GM12878 (cell line): ENCODE measurements around the gene PNMT. TPM values are rescaled to one million over a fixed set of nuclear protein-coding genes. Genes with fewer than 3 reads are reported as not detected.

Experiments used
- ATAC-seq: fragments of 200-7000 bp; cut with Tn5 transposase; 3 replicates; pipeline ENCODE4 v1.9.1; 2020; ENCODE audit warnings: mild to moderate bottlenecking, moderate library complexity
- BruUV-seq: library from RNA; stranded (reverse); fragments of 400-500 nt; replicated peaks from 2 replicates; lab custom pipeline; 2021; lab: Mats Ljungman, UMichigan
- CTCF ChIA-PET: fragments of 300-600 bp; sonication (Branson Sonifier 250); formaldehyde crosslinking; extraction: SDS; loops from one replicate; lab custom pipeline; 2021; ENCODE audit warnings: inconsistent platforms; lab: Yijun Ruan, JAX
- POLR2A ChIA-PET: fragments of 350-600 bp; formaldehyde crosslinking; extraction: SDS; loops from one replicate; lab custom pipeline; 2021; ENCODE audit warnings: inconsistent platforms; lab: Charles Lee
- RAD21 ChIA-PET: fragments of 300-600 bp; sonication (Branson Sonifier 250); formaldehyde crosslinking; loops from one replicate; lab custom pipeline; 2023; ENCODE audit warnings: antibody characterized with exemption; ENCODE audit not compliant: unreplicated experiment; lab: Charles Lee
- SMC1A ChIA-PET: fragments of 300-600 bp; sonication (Branson Sonifier 250); formaldehyde crosslinking; loops from one replicate; lab custom pipeline; 2023; ENCODE audit not compliant: unreplicated experiment, uncharacterized antibody; lab: Charles Lee
- DNase-seq: peaks from one replicate; pipeline ENCODE4 v3.0.0-alpha.2; 2011; ENCODE audit warnings: low read depth, low spot score
- FAIRE-seq: peaks from 3 replicates; lab custom pipeline; 2011; peaks lifted over from hg19 to GRCh38; lab: Jason Lieb, UNC
- H2AFZ ChIP-seq: 2 replicates; pipeline ENCODE4 v1.6.0; 2011; ENCODE audit warnings: low read depth, low read length, control low read depth; ENCODE audit not compliant: control insufficient read depth
- H3K27ac ChIP-seq: 2 replicates; pipeline ENCODE4 v1.5.1; 2011; ENCODE audit warnings: control low read depth; ENCODE audit not compliant: control insufficient read depth, insufficient read depth
- H3K27me3 ChIP-seq, 2 experiments: replicated peaks in 1 of 2; 2 replicates each; pipeline versions ENCODE4 v1.6.0 to v1.6.1; 2011; ENCODE audit warnings: low read length in 1 of 2; ENCODE audit not compliant: control insufficient read depth in 2 of 2, insufficient read depth in 2 of 2
- H3K36me3 ChIP-seq, 2 experiments: 2 replicates each; pipeline ENCODE4 v1.5.1; 2011; ENCODE audit warnings: low read length in 1 of 2; ENCODE audit not compliant: control insufficient read depth in 2 of 2, insufficient read depth in 2 of 2
- H3K4me1 ChIP-seq: 2 replicates; pipeline ENCODE4 v1.6.1; 2011; ENCODE audit warnings: mild to moderate bottlenecking, low read length, moderate library complexity, mixed read lengths; ENCODE audit not compliant: control insufficient read depth, insufficient read depth
- H3K4me2 ChIP-seq: 2 replicates; pipeline ENCODE4 v1.6.0; 2011; ENCODE audit warnings: control low read depth; ENCODE audit not compliant: control insufficient read depth, insufficient read depth
- H3K4me3 ChIP-seq: fragments of 200-600 bp; sonication (generic); 2 replicates; pipeline ENCODE4 v1.5.1; 2016
- H3K79me2 ChIP-seq: 2 replicates; pipeline ENCODE4 v1.6.0; 2011; ENCODE audit warnings: low read length; ENCODE audit not compliant: control insufficient read depth, insufficient read depth
- H3K9ac ChIP-seq: 2 replicates; pipeline ENCODE4 v1.8.0; 2011; ENCODE audit warnings: low read length, control low read depth, mixed read lengths; ENCODE audit not compliant: control insufficient read depth, insufficient read depth
- H3K9me3 ChIP-seq: replicated peaks from 3 replicates; pipeline ENCODE4 v1.5.1; 2011; ENCODE audit warnings: mild to moderate bottlenecking, low read length; ENCODE audit not compliant: control insufficient read depth, insufficient read depth
- H4K20me1 ChIP-seq: 2 replicates; pipeline ENCODE4 v1.6.0; 2011; ENCODE audit not compliant: control insufficient read depth, insufficient read depth
- ASH2L ChIP-seq: fragments of 300-600, 200-600 bp; sonication (generic); IDR thresholded peaks from 2 replicates; pipeline ENCODE4 v1.6.1; 2017; ENCODE audit warnings: low read depth, mild to moderate bottlenecking, borderline replicate concordance
- ATF3 ChIP-seq: IDR thresholded peaks from 2 replicates; pipeline ENCODE4 v1.6.1; 2011; ENCODE audit warnings: low read depth, mild to moderate bottlenecking, low read length, moderate library complexity, borderline replicate concordance; ENCODE audit errors: extremely low read depth
- BCLAF1 ChIP-seq: fragments of 450-650 bp; IDR thresholded peaks from 2 replicates; pipeline ENCODE4 v1.6.1; 2017; ENCODE audit warnings: antibody characterized with exemption, mild to moderate bottlenecking, moderate library complexity
- BRCA1 ChIP-seq: IDR thresholded peaks from 2 replicates; pipeline ENCODE4 v1.6.1; 2011; ENCODE audit warnings: low read depth, low read length, improper control_type of control experiment
- CBFB ChIP-seq: IDR thresholded peaks from 2 replicates; pipeline ENCODE4 v1.6.1; 2016; ENCODE audit warnings: antibody characterized with exemption, low read depth
- HCFC1 ChIP-seq: fragments of 150-350 bp; IDR thresholded peaks from 2 replicates; pipeline ENCODE4 v1.6.1; 2014; ENCODE audit warnings: low read length
- IRF5 ChIP-seq: fragments of 450-650 bp; IDR thresholded peaks from 2 replicates; pipeline ENCODE4 v1.6.1; 2017; ENCODE audit warnings: borderline replicate concordance
- MXI1 ChIP-seq: fragments of 150-350 bp; IDR thresholded peaks from 2 replicates; pipeline ENCODE4 v1.6.1; 2011; ENCODE audit warnings: low read depth, mild to moderate bottlenecking, inconsistent platforms, low read length, improper control_type of control experiment
- NR2C1 ChIP-seq: fragments of 450-650 bp; IDR thresholded peaks from 2 replicates; pipeline ENCODE4 v1.6.1; 2017; ENCODE audit warnings: antibody characterized with exemption, mild to moderate bottlenecking, moderate library complexity
- NR2C2 ChIP-seq: IDR thresholded peaks from 2 replicates; pipeline ENCODE4 v1.6.1; 2011; ENCODE audit warnings: borderline replicate concordance, low read depth; ENCODE audit not compliant: control insufficient read depth, insufficient read length
- PAX8 ChIP-seq: fragments of 450-650 bp; IDR thresholded peaks from 2 replicates; pipeline ENCODE4 v1.6.1; 2017; ENCODE audit warnings: mild to moderate bottlenecking, moderate library complexity
- PBX3 ChIP-seq: IDR thresholded peaks from 2 replicates; pipeline ENCODE4 v1.6.1; 2011; ENCODE audit warnings: mild to moderate bottlenecking, low read depth, low read length, moderate library complexity; ENCODE audit not compliant: insufficient replicate concordance
- POLR2A ChIP-seq: IDR thresholded peaks from 2 replicates; pipeline ENCODE4 v1.6.1; 2011; ENCODE audit warnings: low read depth, mild to moderate bottlenecking, low read length
- RELB ChIP-seq: fragments of 450-650 bp; IDR thresholded peaks from 2 replicates; pipeline ENCODE4 v1.6.1; 2017; ENCODE audit warnings: low read depth, mild to moderate bottlenecking, moderate library complexity
- SIN3A ChIP-seq: IDR thresholded peaks from 2 replicates; pipeline ENCODE4 v1.6.1; 2012; ENCODE audit warnings: low read depth, low read length, improper control_type of control experiment
- SPI1 ChIP-seq: IDR thresholded peaks from 2 replicates; pipeline ENCODE4 v1.6.1; 2011; ENCODE audit warnings: low read depth, mild to moderate bottlenecking, low read length, moderate library complexity, borderline replicate concordance; ENCODE audit not compliant: insufficient read depth
- TCF7 ChIP-seq: IDR thresholded peaks from 2 replicates; pipeline ENCODE4 v1.6.1; 2014; ENCODE audit warnings: antibody characterized with exemption, borderline replicate concordance
- ZNF24 ChIP-seq: fragments of 450-650 bp; IDR thresholded peaks from 2 replicates; pipeline ENCODE4 v1.6.1; 2017; ENCODE audit warnings: antibody characterized with exemption, mild to moderate bottlenecking
- WGBS: methylation state at CpG from one replicate; pipeline ENCODE4 v1.1.6; 2016; ENCODE audit warnings: low lambda C conversion rate; ENCODE audit not compliant: insufficient replicate concordance, insufficient coverage; ENCODE audit errors: missing lambda C conversion rate; 5-methylcytosine and 5-hydroxymethylcytosine counted together
- in situ Hi-C: fragments of 300-500 bp; cut with MboI; formaldehyde crosslinking; loops from 9 replicates; pipeline ENCODE4 v1.14.3; 2018; ENCODE audit warnings: mixed read lengths
- intact Hi-C: fragments of 100-400 bp; cut with micrococcal nuclease; formaldehyde crosslinking; loops from one replicate; pipeline ENCODE4 v1.14.2; 2022; ENCODE audit not compliant: unreplicated experiment
- polyA plus RNA-seq, 11 experiments: library from polyadenylated mRNA; depleted of rRNA in 4 of 11; unstranded in 6 of 11; stranded (reverse) in 5 of 11; fragments of >200 nt; fragmentation: Nextera tagmentation in 4 of 11; fragmentation: Illumina TruSeq in 1 of 11; extraction: Ambion mirVana in 4 of 11; extraction: Trizol in 1 of 11; gene quantifications; 1 replicate in 1 of 11; 2 replicates in 10 of 11; pipeline versions ENCODE4 v1.2.1 to v1.2.3, GENCODE V29; 2011 to 2016; ENCODE audit warnings: inconsistent platforms in 2 of 11, missing spikeins in 2 of 11, low read depth in 1 of 11
- total RNA-seq, 4 experiments: library from RNA; depleted of rRNA in 3 of 4; stranded (reverse); fragments of >200 nt in 3 of 4; fragmentation: Illumina TruSeq in 1 of 4; extraction: Trizol in 1 of 4; gene quantifications; 2 replicates each; pipeline versions ENCODE4 v1.2.1 to v1.2.3, GENCODE V29; 2013 to 2021

The PNMT gene
- total and polyA plus RNA-seq, 10 of the 15 experiments (the other 5 are each of a cell fraction or from before 2014, with no cell fraction given), result not detected

- FAIRE-seq, result no peak
- H3K36me3 ChIP-seq, result peaks cover 11 to 12% of the 10 kb centered on the region in 2 experiments; a peak in 3 of 4 replicates
- ChIA-PET CTCF (interaction anchor here (0.6 to 8.8 kb wide), 29 partner anchors 9 to 530 kb away, joined by 3 to 100 read pairs (median 7); partner anchors contain the start of genes MIEN1, PGAP3, PNMT and STARD3), SMC1A (interaction anchor here (0.5 to 1.4 kb wide), 6 partner anchors 10 to 327 kb away, joined by 3 to 6 read pairs (median 4); no protein-coding TSS in a partner anchor), RAD21 (interaction anchor here (1.1 kb wide), 1 partner anchor 16 kb away, joined by 7 read pairs; no protein-coding TSS in a partner anchor), POLR2A (no interaction called here)
- H3K79me2 ChIP-seq, result no peaks in the 10 kb centered on the region; the same call in 1 of the 2 replicates
- ATAC-seq, result no peak
- DNase-seq, result no peak
- H3K9me3 ChIP-seq, result no peaks in the 10 kb centered on the region
- H3K27me3 ChIP-seq, result no peaks in the 10 kb centered on the region
- intact Hi-C loops, result no loop called here
- H3K4me3 ChIP-seq, result no peak overlapping the region
- H3K4me2 ChIP-seq, result no peak overlapping the region
- BruUV-seq, result no TSS peak
- H3K27ac ChIP-seq, result no peak overlapping the region
- peaks cover 6% of the 10 kb centered on the region; the same call in 1 of the 2 replicates for H3K4me1 ChIP-seq
- no peak overlapping the region for H3K9ac ChIP-seq
- in situ Hi-C loops, result no loop called here
- 46% methylated on average over 2 of the region's 2 CpGs for WGBS
- no peaks in the 10 kb centered on the region for H4K20me1 ChIP-seq
- H2AFZ ChIP-seq, result no peak overlapping the region
- no peak for TF ChIP-seq POLR2A
- no peak for TF ChIP-seq IRF5
- no peak for TF ChIP-seq CBFB
- no peak for TF ChIP-seq SPI1
- no peak for TF ChIP-seq HCFC1
- no peak for TF ChIP-seq ATF3
- no peak for TF ChIP-seq PBX3
- no peak for TF ChIP-seq MXI1
- no peak for TF ChIP-seq SIN3A
- TF ChIP-seq BRCA1, result no peak
- no peak for TF ChIP-seq RELB
- TF ChIP-seq NR2C2, result no peak
- TF ChIP-seq NR2C1, result no peak
- TF ChIP-seq TCF7, result no peak
- no peak for TF ChIP-seq PAX8
- no peak for TF ChIP-seq ZNF24
- TF ChIP-seq ASH2L, result no peak
- no peak for TF ChIP-seq BCLAF1
Measured at GRCh38 chr17:39655105-39655504, 13.1 kb upstream of the PNMT start.
